IMR-90 (cell line): ENCODE measurements around the gene RMDN2. TPM values are rescaled to one million over a fixed set of nuclear protein-coding genes. Genes with fewer than 3 reads are reported as not detected.

ENCODE experiments used
- ATAC-seq: fragments of 200-7000 bp; cut with Tn5 transposase; 2 replicates; pipeline ENCODE4 v1.9.1; 2020; ENCODE audit warnings: low read depth, mild to moderate bottlenecking, moderate library complexity
- BruUV-seq: library from RNA; stranded (reverse); fragments of 400-500 nt; replicated peaks from 2 replicates; lab custom pipeline; 2021; lab: Mats Ljungman, UMichigan
- CTCF ChIA-PET: fragments of 300-600 bp; formaldehyde crosslinking; extraction: SDS; loops from one replicate; lab custom pipeline; 2021; ENCODE audit warnings: antibody characterized with exemption; lab: Yijun Ruan, JAX
- POLR2A ChIA-PET: fragments of 300-600 bp; sonication (Branson Sonifier 250); formaldehyde crosslinking; loops from one replicate; lab custom pipeline; 2022; ENCODE audit warnings: antibody characterized with exemption; ENCODE audit not compliant: unreplicated experiment; lab: Charles Lee
- DNase-seq: peaks from one replicate; pipeline ENCODE4 v3.0.0; 2013
- H2AFZ ChIP-seq: replicated peaks from 2 replicates; pipeline ENCODE3; 2013; ENCODE audit warnings: low read length, mild to moderate bottlenecking; ENCODE audit not compliant: poor library complexity
- H2AK5ac ChIP-seq: 2 replicates; pipeline ENCODE4 v1.6.1; 2013; ENCODE audit warnings: low read depth, low read length, inconsistent platforms
- H2AK9ac ChIP-seq: replicated peaks from 2 replicates; pipeline ENCODE3; 2013; ENCODE audit warnings: mild to moderate bottlenecking, low read depth, low read length, moderate library complexity; ENCODE audit not compliant: poor library complexity
- H2BK120ac ChIP-seq: 2 replicates; pipeline ENCODE4 v1.6.1; 2013; ENCODE audit warnings: low read depth, low read length, inconsistent platforms
- H2BK15ac ChIP-seq: 3 replicates; pipeline ENCODE4 v1.6.1; 2013; ENCODE audit warnings: low read depth, low read length, inconsistent platforms
- H2BK20ac ChIP-seq: 2 replicates; pipeline ENCODE4 v1.6.1; 2013; ENCODE audit warnings: low read depth, mild to moderate bottlenecking, inconsistent platforms, low read length, moderate library complexity
- H2BK5ac ChIP-seq: 2 replicates; pipeline ENCODE4 v1.6.1; 2013; ENCODE audit warnings: mild to moderate bottlenecking, low read depth, low read length, inconsistent platforms; ENCODE audit not compliant: poor library complexity, severe bottlenecking
- H3K14ac ChIP-seq: replicated peaks from 2 replicates; pipeline ENCODE4 v1.6.1; 2013; ENCODE audit warnings: low read depth, low read length, inconsistent platforms
- H3K18ac ChIP-seq: 2 replicates; pipeline ENCODE4 v1.6.1; 2013; ENCODE audit warnings: low read depth, low read length, control low read depth
- H3K23ac ChIP-seq: 2 replicates; pipeline ENCODE4 v1.6.1; 2013; ENCODE audit warnings: low read depth, low read length, inconsistent platforms
- H3K27ac ChIP-seq: 2 replicates; pipeline ENCODE4 v1.5.1; 2013; ENCODE audit warnings: mild to moderate bottlenecking, control low read depth, low read length; ENCODE audit not compliant: insufficient read depth
- H3K27me3 ChIP-seq: 2 replicates; pipeline ENCODE4 v1.6.1; 2013; ENCODE audit warnings: low read length; ENCODE audit not compliant: control insufficient read depth, insufficient read depth
- H3K36me3 ChIP-seq: 2 replicates; pipeline ENCODE4 v1.6.1; 2013; ENCODE audit warnings: low read length, mixed read lengths; ENCODE audit not compliant: control insufficient read depth, insufficient read depth
- H3K4ac ChIP-seq: 2 replicates; pipeline ENCODE4 v1.6.1; 2013; ENCODE audit warnings: low read depth, low read length, inconsistent platforms
- H3K4me1 ChIP-seq: 2 replicates; pipeline ENCODE4 v1.6.1; 2013; ENCODE audit warnings: low read length, mixed read lengths; ENCODE audit not compliant: control insufficient read depth, insufficient read depth
- H3K4me2 ChIP-seq: 2 replicates; pipeline ENCODE4 v1.6.1; 2013; ENCODE audit warnings: low read depth, mild to moderate bottlenecking, control low read depth, low read length, moderate library complexity
- H3K4me3 ChIP-seq: 2 replicates; pipeline ENCODE4 v1.5.1; 2013; ENCODE audit warnings: low read depth, mild to moderate bottlenecking, control low read depth, low read length, moderate library complexity; ENCODE audit not compliant: insufficient read depth
- H3K56ac ChIP-seq: 2 replicates; pipeline ENCODE4 v1.6.1; 2013; ENCODE audit warnings: low read length, inconsistent platforms; ENCODE audit not compliant: insufficient read depth; ENCODE audit errors: extremely low read depth
- H3K79me1 ChIP-seq, 2 experiments: 2 replicates each; pipeline ENCODE4 v1.6.1; 2013; ENCODE audit warnings: low read length in 2 of 2, inconsistent platforms in 1 of 2, low read depth in 1 of 2
- H3K9ac ChIP-seq: 2 replicates; pipeline ENCODE4 v1.6.1; 2013; ENCODE audit warnings: low read depth, low read length, control low read depth
- H3K9me1 ChIP-seq: 2 replicates; pipeline ENCODE4 v1.6.1; 2013; ENCODE audit warnings: low read length, inconsistent platforms; ENCODE audit not compliant: insufficient read depth
- H3K9me3 ChIP-seq: 2 replicates; pipeline ENCODE4 v1.6.1; 2013; ENCODE audit warnings: low read length; ENCODE audit not compliant: control insufficient read depth, insufficient read depth
- H4K20me1 ChIP-seq: 2 replicates; pipeline ENCODE4 v1.6.1; 2013; ENCODE audit warnings: low read length, inconsistent platforms; ENCODE audit not compliant: insufficient read depth
- H4K5ac ChIP-seq: 2 replicates; pipeline ENCODE4 v1.6.1; 2013; ENCODE audit warnings: mild to moderate bottlenecking, low read depth, low read length, control low read depth
- H4K8ac ChIP-seq, 2 experiments: 2 replicates each; pipeline ENCODE4 v1.6.1; 2013; ENCODE audit warnings: low read depth in 2 of 2, low read length in 2 of 2, control low read depth in 1 of 2, inconsistent platforms in 1 of 2
- H4K91ac ChIP-seq: 2 replicates; pipeline ENCODE4 v1.6.1; 2013; ENCODE audit warnings: low read depth, low read length, inconsistent platforms; ENCODE audit not compliant: insufficient read depth
- CHD1 ChIP-seq: IDR thresholded peaks from 2 replicates; pipeline ENCODE4 v1.6.1; 2012; ENCODE audit warnings: low read depth, low read length, improper control_type of control experiment
- CTCF ChIP-seq: conservative IDR thresholded peaks from 2 replicates; pipeline ENCODE4 v1.5.1; 2012; ENCODE audit warnings: mild to moderate bottlenecking, low read depth, low read length, improper control_type of control experiment
- FOS ChIP-seq: fragments of 150-350 bp; IDR thresholded peaks from 2 replicates; pipeline ENCODE4 v1.6.1; 2016; ENCODE audit warnings: low read depth, low read length
- MAFK ChIP-seq: IDR thresholded peaks from 2 replicates; pipeline ENCODE4 v1.6.1; 2012; ENCODE audit warnings: low read depth, low read length, improper control_type of control experiment
- MXI1 ChIP-seq: IDR thresholded peaks from 2 replicates; pipeline ENCODE4 v1.6.1; 2012; ENCODE audit warnings: low read depth, mild to moderate bottlenecking, low read length, moderate library complexity, borderline replicate concordance
- RAD21 ChIP-seq: IDR thresholded peaks from 2 replicates; pipeline ENCODE4 v1.6.1; 2012; ENCODE audit warnings: low read length, improper control_type of control experiment
- RCOR1 ChIP-seq: IDR thresholded peaks from 2 replicates; pipeline ENCODE4 v1.6.1; 2012; ENCODE audit warnings: mild to moderate bottlenecking, low read length, improper control_type of control experiment; ENCODE audit not compliant: insufficient replicate concordance
- WGBS, 2 experiments: methylation state at CpG; one replicate each; pipeline versions ENCODE4 v1.1.5 to v1.1.7; 2013; ENCODE audit warnings: missing lambda C conversion rate in 2 of 2; ENCODE audit not compliant: insufficient read length in 1 of 2; ENCODE audit errors: extremely low coverage in 2 of 2; 5-methylcytosine and 5-hydroxymethylcytosine counted together
- dilution Hi-C: fragments of 300-500 bp; cut with HindIII; formaldehyde crosslinking; loops from one replicate; pipeline ENCODE4 v1.14.3; 2018; ENCODE audit warnings: low sequenced_read_pairs; ENCODE audit not compliant: unreplicated experiment
- in situ Hi-C: fragments of 300-500 bp; cut with MboI; formaldehyde crosslinking; loops from 3 replicates; pipeline ENCODE4 v1.14.3; 2019; ENCODE audit warnings: low sequenced_read_pairs, inconsistent platforms, mixed read lengths
- intact Hi-C: fragments of 100-400 bp; cut with micrococcal nuclease; formaldehyde crosslinking; loops from 2 replicates; pipeline ENCODE4 v1.10.0; 2022
- polyA plus RNA-seq, 3 experiments: library from polyadenylated mRNA; depleted of rRNA; stranded (reverse); fragments of >200 nt; gene quantifications; 2 replicates each; pipeline ENCODE4 v1.2.3, GENCODE V29; 2012; ENCODE audit warnings: low replicate concordance in 1 of 3
- total RNA-seq: library from RNA; depleted of rRNA; stranded (reverse); fragments of >200 nt; gene quantifications from 2 replicates; pipeline ENCODE4 v1.2.3, GENCODE V29; 2012

The RMDN2 gene
- total and polyA plus RNA-seq, 2 of the 4 experiments (the other 2 are of a cell fraction): 2.3 to 3.0 TPM

- no peak overlapping the region for H2AFZ ChIP-seq
- H3K23ac ChIP-seq: no peak overlapping the region
- no peak overlapping the region for H2AK5ac ChIP-seq
- in situ Hi-C loops (no loop called here), dilution Hi-C loops (no loop called here), intact Hi-C loops (loop anchor here (1.0 to 10.0 kb wide), 3 partner anchors 133 to 521 kb away; no protein-coding TSS in a partner anchor)
- no peaks in the 10 kb centered on the region for H3K27me3 ChIP-seq
- H3K9ac ChIP-seq: no peak overlapping the region
- no peak overlapping the region for H2BK120ac ChIP-seq
- ATAC-seq: no peak
- no peak for DNase-seq
- ChIA-PET POLR2A (no interaction called here), CTCF (no interaction called here)
- no peak overlapping the region for H3K56ac ChIP-seq
- no TSS peak for BruUV-seq
- H2BK20ac ChIP-seq: no peak overlapping the region
- H3K9me1 ChIP-seq: no peaks in the 10 kb centered on the region
- H3K4me2 ChIP-seq: no peak overlapping the region
- no peaks in the 10 kb centered on the region for H3K79me1 ChIP-seq
- no peak overlapping the region for H4K8ac ChIP-seq
- no peak overlapping the region for H3K14ac ChIP-seq
- no peak overlapping the region for H4K91ac ChIP-seq
- H3K4me1 ChIP-seq: peaks cover 3% of the 10 kb centered on the region; the same call in 1 of the 2 replicates
- TF ChIP-seq RAD21 (no peak), FOS (no peak), MAFK (no peak), MXI1 (no peak), CTCF (no peak), CHD1 (no peak), RCOR1 (no peak)
- H3K4me3 ChIP-seq: no peak overlapping the region
- no peaks in the 10 kb centered on the region for H3K9me3 ChIP-seq
- no peak overlapping the region for H2BK15ac ChIP-seq
- 100% methylated on average over 1 of the region's 1 CpG; no CpG with 5 or more reads in 1 of the 2 experiments for WGBS, 2 experiments
- no peak overlapping the region for H2BK5ac ChIP-seq
- no peak overlapping the region for H3K18ac ChIP-seq
- no peak overlapping the region for H2AK9ac ChIP-seq
- H3K36me3 ChIP-seq: no peaks in the 10 kb centered on the region
- H3K27ac ChIP-seq: no peak overlapping the region
- no peak overlapping the region for H3K4ac ChIP-seq
- no peak overlapping the region for H4K5ac ChIP-seq
- no peaks in the 10 kb centered on the region for H4K20me1 ChIP-seq
Observed at GRCh38 chr2:37984176-37984575, 59.1 kb downstream of the RMDN2 start.
